Measurements from ENCODE around the gene CYP2W1.
"Not testable (repeated sequence)": the region's sequence is repeated elsewhere in the genome, so short reads cannot be mapped to it uniquely, and the experiment has no call there.

CYP2W1 gene, protein sequence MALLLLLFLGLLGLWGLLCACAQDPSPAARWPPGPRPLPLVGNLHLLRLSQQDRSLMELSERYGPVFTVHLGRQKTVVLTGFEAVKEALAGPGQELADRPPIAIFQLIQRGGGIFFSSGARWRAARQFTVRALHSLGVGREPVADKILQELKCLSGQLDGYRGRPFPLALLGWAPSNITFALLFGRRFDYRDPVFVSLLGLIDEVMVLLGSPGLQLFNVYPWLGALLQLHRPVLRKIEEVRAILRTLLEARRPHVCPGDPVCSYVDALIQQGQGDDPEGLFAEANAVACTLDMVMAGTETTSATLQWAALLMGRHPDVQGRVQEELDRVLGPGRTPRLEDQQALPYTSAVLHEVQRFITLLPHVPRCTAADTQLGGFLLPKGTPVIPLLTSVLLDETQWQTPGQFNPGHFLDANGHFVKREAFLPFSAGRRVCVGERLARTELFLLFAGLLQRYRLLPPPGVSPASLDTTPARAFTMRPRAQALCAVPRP

GRCh38 chr7:983004-983615, at the start of gene CYP2W1:
Gene CYP2W1, plus strand, starts transcription at chr7:983181. Its CDS starts 31 bp downstream, at chr7:983212.
- no peak for DNase-seq

GRCh38 chr7:934469-935163, 48.4 kb upstream of the CYP2W1 start:
- no peak for DNase-seq

DNA sequence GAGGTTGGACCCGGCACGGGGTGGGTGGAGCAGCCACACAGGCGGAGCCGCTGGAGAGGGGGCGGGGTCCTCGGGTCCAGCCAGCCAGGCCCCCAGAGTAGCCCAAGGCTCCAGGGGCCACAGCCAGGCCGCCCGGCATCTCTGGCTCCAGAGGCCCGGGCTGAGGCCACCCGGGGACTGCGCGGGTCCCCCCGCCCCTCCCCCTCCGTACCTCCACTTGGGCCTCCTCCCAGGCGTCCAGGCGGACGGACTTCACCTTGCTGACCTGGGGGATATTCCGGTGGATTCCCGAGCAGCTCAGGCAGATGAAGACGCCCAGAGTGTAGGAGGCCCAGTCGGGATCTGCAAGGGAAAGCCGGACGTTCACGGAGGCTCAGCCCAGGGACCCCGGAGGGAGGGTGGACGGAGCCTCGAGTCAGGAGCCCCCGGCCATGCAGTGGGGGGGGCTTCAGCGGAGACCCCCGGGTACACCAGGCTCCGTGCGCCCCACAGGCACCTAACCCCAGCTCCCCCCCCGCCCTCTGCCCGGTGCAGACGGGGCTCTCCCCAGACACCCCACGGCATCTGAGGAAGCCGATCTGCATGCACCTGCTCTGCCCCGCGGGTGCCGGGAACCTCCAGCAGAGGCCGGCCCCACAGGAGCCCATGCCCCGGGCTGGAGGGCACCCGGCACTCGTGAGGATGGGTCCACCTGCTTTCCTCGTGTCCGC, 47.7 kb upstream of the CYP2W1 start:
- DNase-seq, result no peak

DNA sequence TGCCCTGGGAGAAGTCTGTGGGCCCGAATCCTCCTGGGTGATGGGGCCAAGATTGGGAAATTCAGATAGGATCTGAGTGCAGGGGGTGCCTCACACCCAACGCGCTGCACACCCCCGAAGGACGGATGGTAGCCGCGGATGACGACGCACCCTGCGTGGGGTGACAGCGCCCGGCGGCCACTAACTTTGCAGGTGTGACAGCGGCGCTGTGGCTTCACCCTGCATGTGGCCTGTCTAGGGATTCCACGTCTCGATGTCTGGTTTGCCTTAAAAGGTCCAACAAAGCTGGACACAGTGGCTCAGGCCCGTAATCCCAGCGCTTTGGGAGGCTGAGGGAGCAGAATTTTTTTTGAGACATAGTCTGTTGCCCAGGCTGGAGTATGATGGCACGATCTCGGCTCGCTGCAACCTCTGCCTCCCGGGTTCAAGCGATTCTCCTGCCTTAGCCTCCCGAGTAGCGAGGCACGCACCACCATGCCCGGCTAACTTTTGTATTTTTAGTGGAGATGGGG, 47.1 kb upstream of the CYP2W1 start:
- no peak for DNase-seq

DNA sequence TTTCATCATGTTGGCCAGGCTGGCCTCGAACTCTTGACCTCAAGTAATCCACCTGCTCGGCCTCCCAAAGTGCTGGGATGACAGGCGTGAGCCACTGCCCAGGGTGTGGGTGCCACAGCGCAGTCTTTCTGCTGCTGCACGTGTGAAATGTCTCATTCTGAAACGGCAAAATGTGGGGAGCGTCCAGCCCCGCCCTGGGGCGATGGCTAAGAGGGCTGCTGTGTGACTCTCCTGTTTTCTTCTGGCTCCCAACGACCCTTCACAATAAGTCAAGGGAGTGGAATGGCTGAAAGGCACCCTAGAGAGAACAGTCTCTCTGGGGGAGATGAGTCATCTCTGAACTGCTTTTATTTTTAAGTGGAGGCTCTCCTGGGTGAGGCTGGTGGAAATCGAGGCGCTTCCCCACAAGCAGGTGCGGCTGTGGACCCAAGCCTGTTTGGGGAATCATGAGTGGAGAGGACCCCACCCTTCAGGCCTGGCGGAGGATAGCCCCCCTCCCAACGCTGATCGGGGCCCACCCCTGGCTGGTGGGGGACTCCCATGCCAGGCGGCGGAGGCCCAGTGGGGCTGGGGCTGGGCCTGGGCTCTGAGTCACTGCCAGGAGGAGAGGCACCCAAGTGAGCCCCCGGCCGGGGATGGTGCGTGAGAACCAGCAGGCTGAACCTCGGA, 46.5 kb upstream of the CYP2W1 start:
- DNase-seq, result no peak

DNA sequence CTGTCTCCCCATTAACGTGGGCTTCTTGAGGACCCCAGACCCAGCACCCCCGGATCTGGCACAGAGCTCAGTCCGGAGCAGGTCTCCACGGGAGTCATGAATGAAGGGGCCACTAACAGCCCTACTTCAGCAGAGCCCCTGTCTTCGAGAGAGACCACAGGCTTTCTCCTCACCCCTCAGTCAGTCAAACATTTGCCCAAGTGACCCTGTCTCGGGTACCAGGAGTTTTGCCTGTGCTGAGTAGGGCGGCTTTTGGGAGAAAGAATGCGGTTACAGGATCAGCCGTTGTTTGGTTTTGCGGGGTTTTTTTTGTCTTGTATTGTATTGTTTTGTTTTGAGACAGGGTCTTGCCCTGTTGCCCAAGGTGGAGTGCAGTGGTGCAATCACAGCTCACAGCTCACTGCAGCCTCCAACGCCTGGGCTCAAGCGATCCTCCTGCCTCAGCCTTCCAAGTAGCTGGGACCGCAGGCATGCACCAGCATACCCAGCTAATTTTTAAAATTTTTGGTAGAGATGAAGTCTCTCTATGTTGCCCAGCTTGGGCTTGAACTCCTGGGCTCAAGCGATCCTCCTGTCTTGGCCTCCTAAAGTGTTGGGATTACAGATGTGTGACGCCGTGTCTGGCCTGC, 45.0 kb upstream of the CYP2W1 start:
- DNase-seq, result no peak

GRCh38 chr7:938546-939185, 44.3 kb upstream of the CYP2W1 start:
- DNase-seq, result no peak

GRCh38 chr7:939843-940242, 43.1 kb upstream of the CYP2W1 start:
- DNase-seq, result no peak

DNA sequence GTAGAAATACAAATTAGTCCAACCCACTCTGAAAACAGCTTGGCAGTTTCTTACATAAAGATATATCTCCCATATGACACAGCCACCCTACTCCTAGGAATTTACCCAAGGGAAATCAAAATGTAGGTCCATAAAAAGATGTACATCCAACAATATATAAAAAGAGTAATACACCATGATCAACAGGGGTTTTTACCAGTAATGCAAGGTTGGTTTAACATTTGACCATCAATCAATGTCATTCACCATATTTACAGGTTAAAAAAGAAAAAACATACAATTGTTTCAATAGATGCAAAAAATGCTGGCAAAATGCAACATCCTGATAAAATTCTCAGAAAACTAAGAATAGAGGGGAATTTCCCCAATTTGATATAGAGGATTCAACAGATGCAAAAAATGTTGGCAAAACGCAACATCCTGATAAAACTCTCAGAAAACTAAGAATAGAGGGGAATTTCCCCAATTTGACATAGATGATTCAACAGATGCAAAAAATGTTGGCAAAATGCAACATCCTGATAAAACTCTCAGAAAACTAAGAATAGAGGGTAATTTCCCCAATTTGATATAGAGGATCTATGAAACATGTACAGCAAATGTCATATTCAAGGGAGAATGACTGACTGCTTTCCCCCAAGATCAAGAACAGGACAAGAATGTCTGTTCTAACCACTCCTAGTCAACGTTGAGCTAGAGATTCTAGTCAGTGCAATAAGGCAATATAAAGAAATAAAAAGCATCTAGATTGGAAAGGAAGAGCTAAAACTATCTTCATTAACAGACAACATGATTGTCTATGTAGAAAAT, 42.2 kb upstream of the CYP2W1 start:
- no peak for DNase-seq

- not testable (repeated sequence) for DNase-seq
These were observed 39.2 kb upstream of the CYP2W1 start for GRCh38 chr7:943793-944192.

- DNase-seq, result no peak
These were observed 38.2 kb upstream of the CYP2W1 start for GRCh38 chr7:944744-945143.

DNA sequence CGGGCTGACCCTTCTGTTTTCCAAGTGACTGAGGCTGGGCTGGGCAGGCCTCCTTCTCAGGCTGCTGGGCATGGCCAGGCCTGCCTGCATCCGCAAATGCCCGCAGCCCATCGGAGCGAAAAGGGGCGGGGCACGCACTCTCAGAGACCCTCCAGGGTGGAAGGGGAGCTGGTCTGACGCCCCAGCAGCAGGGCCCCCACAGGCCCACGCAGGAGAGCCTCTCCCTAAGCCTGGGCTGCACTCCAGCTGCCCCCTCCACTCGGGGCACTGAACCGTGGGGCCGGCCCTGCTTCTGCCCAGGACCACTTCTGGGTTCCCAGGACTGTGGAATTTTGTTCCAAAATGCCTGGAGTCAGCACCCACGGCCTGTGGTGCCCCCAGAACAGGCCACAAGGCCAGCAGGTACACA, 37.8 kb upstream of the CYP2W1 start:
- no peak for DNase-seq

- DNase-seq, result no peak
These were observed 37.3 kb upstream of the CYP2W1 start for GRCh38 chr7:945556-946255.

- DNase-seq, result no peak
These were observed 36.6 kb upstream of the CYP2W1 start for GRCh38 chr7:946256-946996.

DNA sequence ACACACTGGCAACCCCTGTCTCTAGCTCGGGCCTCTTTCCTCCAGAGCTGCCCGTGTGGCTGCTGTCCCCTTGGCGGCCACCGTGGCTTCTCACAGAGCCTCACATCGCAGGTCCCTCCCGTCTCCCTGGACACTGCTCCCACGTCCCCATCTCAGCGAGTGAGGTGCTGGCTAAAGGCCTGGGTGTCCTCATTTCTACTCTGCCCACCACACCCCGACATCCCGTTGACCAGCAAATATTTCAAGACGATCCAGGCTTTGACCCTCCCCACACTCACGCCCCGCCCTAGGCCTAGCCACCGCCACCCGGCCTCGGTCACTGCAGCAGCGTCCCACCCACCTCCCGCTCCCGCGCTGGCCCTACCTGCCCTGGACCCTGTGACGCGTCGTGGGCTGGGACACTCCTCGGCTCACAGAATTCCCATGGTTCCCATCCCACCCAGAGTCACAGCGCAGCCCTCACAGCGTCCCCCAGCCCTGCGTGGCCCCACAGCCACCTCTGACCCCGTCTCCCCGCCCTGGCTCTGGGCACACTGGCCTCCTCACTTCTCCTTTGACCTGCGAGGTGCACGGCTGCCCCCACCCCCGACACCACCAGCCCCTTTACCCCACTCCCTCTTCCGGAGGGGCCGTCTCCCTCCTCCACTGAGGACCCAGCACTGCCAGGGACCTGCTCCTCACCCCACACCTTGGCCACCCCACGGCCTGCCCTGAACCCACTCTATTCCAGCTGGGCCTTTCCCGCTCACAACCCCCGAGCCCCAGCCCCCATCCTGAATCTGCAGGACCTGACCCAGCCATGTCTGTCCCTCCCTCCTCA, 35.4 kb upstream of the CYP2W1 start:
- DNase-seq, result peak; percentile 8

- no peak for DNase-seq
These were observed 33.7 kb upstream of the CYP2W1 start for GRCh38 chr7:949021-949934.
